ENCODE measurements around the gene CCDC141. TPM values are rescaled to one million over a fixed set of nuclear protein-coding genes. Genes with fewer than 3 reads are reported as not detected.

Gene CCDC141
- total and polyA plus RNA-seq, 2 experiments from 2014 or later, result 11.7 to 13.4 TPM

- no peaks in the 10 kb centered on the region for H3K9me3 Mint-ChIP-seq
- TF ChIP-seq EZH2 (IDR thresholded peaks at IDR 0.05; ENCODE audit: low read depth, unreplicated experiment) (no peak), EZH2phosphoT487 (IDR thresholded peaks at IDR 0.05; ENCODE audit: unreplicated experiment) (no peak), POLR2AphosphoS5 (IDR thresholded peaks at IDR 0.05; ENCODE audit: low read depth) (no peak), ZNF331 (CRISPR knock-in tag; IDR thresholded peaks at IDR 0.05; ENCODE audit: low read depth) (no peak), STAT1 (IDR thresholded peaks at IDR 0.05; ENCODE audit: unreplicated experiment) (no peak), NANOG (IDR thresholded peaks at IDR 0.05; ENCODE audit: borderline replicate concordance) (no peak), JUNB (IDR thresholded peaks at IDR 0.05; ENCODE audit: unreplicated experiment) (no peak), CREB1 (CRISPR knock-in tag; IDR thresholded peaks at IDR 0.05; ENCODE audit: low read depth) (no peak), ZNF114 (CRISPR knock-in tag; IDR thresholded peaks at IDR 0.05) (no peak), REST (IDR thresholded peaks at IDR 0.05; ENCODE audit: unreplicated experiment) (no peak)
- TF ChIP-seq, protein P1, sequence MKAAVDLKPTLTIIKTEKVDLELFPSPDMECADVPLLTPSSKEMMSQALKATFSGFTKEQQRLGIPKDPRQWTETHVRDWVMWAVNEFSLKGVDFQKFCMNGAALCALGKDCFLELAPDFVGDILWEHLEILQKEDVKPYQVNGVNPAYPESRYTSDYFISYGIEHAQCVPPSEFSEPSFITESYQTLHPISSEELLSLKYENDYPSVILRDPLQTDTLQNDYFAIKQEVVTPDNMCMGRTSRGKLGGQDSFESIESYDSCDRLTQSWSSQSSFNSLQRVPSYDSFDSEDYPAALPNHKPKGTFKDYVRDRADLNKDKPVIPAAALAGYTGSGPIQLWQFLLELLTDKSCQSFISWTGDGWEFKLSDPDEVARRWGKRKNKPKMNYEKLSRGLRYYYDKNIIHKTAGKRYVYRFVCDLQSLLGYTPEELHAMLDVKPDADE (IDR thresholded peaks at IDR 0.05), result no peak
- TF ChIP-seq, protein P2, sequence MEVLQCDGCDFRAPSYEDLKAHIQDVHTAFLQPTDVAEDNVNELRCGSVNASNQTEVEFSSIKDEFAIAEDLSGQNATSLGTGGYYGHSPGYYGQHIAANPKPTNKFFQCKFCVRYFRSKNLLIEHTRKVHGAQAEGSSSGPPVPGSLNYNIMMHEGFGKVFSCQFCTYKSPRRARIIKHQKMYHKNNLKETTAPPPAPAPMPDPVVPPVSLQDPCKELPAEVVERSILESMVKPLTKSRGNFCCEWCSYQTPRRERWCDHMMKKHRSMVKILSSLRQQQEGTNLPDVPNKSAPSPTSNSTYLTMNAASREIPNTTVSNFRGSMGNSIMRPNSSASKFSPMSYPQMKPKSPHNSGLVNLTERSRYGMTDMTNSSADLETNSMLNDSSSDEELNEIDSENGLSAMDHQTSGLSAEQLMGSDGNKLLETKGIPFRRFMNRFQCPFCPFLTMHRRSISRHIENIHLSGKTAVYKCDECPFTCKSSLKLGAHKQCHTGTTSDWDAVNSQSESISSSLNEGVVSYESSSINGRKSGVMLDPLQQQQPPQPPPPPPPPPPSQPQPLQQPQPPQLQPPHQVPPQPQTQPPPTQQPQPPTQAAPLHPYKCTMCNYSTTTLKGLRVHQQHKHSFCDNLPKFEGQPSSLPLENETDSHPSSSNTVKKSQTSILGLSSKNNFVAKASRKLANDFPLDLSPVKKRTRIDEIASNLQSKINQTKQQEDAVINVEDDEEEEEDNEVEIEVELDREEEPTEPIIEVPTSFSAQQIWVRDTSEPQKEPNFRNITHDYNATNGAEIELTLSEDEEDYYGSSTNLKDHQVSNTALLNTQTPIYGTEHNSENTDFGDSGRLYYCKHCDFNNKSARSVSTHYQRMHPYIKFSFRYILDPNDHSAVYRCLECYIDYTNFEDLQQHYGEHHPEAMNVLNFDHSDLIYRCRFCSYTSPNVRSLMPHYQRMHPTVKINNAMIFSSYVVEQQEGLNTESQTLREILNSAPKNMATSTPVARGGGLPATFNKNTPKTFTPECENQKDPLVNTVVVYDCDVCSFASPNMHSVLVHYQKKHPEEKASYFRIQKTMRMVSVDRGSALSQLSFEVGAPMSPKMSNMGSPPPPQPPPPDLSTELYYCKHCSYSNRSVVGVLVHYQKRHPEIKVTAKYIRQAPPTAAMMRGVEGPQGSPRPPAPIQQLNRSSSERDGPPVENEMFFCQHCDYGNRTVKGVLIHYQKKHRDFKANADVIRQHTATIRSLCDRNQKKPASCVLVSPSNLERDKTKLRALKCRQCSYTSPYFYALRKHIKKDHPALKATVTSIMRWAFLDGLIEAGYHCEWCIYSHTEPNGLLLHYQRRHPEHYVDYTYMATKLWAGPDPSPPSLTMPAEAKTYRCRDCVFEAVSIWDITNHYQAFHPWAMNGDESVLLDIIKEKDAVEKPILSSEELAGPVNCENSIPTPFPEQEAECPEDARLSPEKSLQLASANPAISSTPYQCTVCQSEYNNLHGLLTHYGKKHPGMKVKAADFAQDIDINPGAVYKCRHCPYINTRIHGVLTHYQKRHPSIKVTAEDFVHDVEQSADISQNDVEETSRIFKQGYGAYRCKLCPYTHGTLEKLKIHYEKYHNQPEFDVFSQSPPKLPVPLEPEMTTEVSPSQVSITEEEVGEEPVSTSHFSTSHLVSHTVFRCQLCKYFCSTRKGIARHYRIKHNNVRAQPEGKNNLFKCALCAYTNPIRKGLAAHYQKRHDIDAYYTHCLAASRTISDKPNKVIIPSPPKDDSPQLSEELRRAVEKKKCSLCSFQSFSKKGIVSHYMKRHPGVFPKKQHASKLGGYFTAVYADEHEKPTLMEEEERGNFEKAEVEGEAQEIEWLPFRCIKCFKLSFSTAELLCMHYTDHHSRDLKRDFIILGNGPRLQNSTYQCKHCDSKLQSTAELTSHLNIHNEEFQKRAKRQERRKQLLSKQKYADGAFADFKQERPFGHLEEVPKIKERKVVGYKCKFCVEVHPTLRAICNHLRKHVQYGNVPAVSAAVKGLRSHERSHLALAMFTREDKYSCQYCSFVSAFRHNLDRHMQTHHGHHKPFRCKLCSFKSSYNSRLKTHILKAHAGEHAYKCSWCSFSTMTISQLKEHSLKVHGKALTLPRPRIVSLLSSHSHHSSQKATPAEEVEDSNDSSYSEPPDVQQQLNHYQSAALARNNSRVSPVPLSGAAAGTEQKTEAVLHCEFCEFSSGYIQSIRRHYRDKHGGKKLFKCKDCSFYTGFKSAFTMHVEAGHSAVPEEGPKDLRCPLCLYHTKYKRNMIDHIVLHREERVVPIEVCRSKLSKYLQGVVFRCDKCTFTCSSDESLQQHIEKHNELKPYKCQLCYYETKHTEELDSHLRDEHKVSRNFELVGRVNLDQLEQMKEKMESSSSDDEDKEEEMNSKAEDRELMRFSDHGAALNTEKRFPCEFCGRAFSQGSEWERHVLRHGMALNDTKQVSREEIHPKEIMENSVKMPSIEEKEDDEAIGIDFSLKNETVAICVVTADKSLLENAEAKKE (CRISPR knock-in tag; IDR thresholded peaks at IDR 0.05), result no peak
- TF ChIP-seq, protein P3, sequence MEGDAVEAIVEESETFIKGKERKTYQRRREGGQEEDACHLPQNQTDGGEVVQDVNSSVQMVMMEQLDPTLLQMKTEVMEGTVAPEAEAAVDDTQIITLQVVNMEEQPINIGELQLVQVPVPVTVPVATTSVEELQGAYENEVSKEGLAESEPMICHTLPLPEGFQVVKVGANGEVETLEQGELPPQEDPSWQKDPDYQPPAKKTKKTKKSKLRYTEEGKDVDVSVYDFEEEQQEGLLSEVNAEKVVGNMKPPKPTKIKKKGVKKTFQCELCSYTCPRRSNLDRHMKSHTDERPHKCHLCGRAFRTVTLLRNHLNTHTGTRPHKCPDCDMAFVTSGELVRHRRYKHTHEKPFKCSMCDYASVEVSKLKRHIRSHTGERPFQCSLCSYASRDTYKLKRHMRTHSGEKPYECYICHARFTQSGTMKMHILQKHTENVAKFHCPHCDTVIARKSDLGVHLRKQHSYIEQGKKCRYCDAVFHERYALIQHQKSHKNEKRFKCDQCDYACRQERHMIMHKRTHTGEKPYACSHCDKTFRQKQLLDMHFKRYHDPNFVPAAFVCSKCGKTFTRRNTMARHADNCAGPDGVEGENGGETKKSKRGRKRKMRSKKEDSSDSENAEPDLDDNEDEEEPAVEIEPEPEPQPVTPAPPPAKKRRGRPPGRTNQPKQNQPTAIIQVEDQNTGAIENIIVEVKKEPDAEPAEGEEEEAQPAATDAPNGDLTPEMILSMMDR (conservative IDR thresholded peaks at IDR 0.05; ENCODE audit: low read depth in 2 of 2), result no peak
- no peaks in the 10 kb centered on the region for H3K79me2 ChIP-seq (replicated peaks; ENCODE audit: insufficient read depth)
- H3K4me2 ChIP-seq, result no peak overlapping the region
- H3K27me3 ChIP-seq (ENCODE audit: insufficient read depth), result no peaks in the 10 kb centered on the region
- no peaks in the 10 kb centered on the region for H3F3A ChIP-seq (replicated peaks; ENCODE audit: low read depth)
- no peaks in the 10 kb centered on the region for H3K36me3 ChIP-seq (ENCODE audit: insufficient read depth)
- H3K4me1 Mint-ChIP-seq, result peaks cover 6% of the 10 kb centered on the region; the same call in 2 of the 3 replicates
- no peaks in the 10 kb centered on the region for H4K20me1 ChIP-seq (replicated peaks; ENCODE audit: insufficient read depth)
- H3K4me3 Mint-ChIP-seq, result no peak overlapping the region
- H2AFZ ChIP-seq, result no peak overlapping the region
- H3K36me3 Mint-ChIP-seq (ENCODE audit: low read depth), result no peaks in the 10 kb centered on the region
- no peak for DNase-seq (ENCODE audit: low spot score)
- H3K4me3 ChIP-seq, result no peak overlapping the region
- H3K9me2 ChIP-seq (ENCODE audit: insufficient read depth), result no peaks in the 10 kb centered on the region
- no peak overlapping the region for H3K27ac ChIP-seq (ENCODE audit: low read depth)
- peaks cover 3% of the 10 kb centered on the region for H3K27me3 Mint-ChIP-seq (ENCODE audit: insufficient read depth, low read depth, poor library complexity)
- H3K27ac Mint-ChIP-seq, result no peak overlapping the region
- no peaks in the 10 kb centered on the region for H3K4me1 ChIP-seq (ENCODE audit: insufficient read depth)
- ATAC-seq, result no peak
Observed at GRCh38 chr2:178911039-178911438, 138.9 kb downstream of the CCDC141 start.

Measured in GM23338 (cell line).